ENCODE results near the gene ESPN.

DNA sequence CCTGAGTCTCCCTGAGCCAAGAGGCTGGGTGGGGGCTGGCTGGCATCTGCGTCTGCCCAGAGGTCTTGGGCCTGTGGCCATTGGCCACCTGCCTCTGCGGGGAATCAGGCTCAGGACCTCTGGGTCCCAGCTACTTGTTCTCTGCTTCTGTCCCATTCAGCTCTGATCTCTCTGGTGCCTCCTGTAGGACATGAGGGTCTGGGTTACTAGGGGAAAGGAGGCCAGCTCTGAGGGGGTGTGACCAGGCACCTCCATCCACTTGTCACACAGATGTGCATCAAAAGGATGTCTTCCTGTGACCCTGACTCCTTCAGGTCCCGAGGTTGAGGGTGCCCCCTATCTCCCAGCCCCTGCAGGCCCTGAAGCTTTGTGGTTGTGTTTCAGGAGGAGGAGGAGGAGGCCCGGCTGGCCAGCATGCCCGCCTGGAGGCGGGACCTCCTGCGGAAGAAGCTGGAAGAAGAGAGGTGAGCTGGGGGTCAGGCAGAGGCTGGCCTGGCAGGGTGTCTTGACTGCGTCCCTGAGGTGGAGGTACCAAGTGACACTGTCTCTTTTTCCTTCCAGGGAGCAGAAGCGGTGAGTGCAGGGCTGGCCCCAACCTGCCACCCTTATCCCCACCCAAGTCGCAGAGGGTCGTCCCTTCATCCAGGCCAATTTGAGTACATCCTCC is 32.4 kb downstream of the ESPN start:
- TF ChIP-seq YY1 (IDR thresholded peaks at IDR 0.05; ENCODE audit: insufficient read depth, insufficient read length) (no peak), SUZ12 (IDR thresholded peaks at IDR 0.05; ENCODE audit: extremely low read depth, insufficient read depth, insufficient read length) (no peak)

Data from NT2/D1 (cell line).